CD14-positive monocyte (primary cell): ENCODE results near the gene CLTA. TPM values are rescaled to one million over a fixed set of nuclear protein-coding genes. Genes with fewer than 3 reads are reported as not detected.

Experiments
- DNase-seq, 3 donors: peaks; one replicate each; pipeline ENCODE4 v3.0.0-alpha.2; 2011 to 2022
- H2AFZ ChIP-seq: 2 replicates; pipeline ENCODE4 v1.6.0; 2012; ENCODE audit warnings: mild to moderate bottlenecking, low read depth, low read length, inconsistent platforms; ENCODE audit not compliant: insufficient read depth, poor library complexity, severe bottlenecking
- H3K27ac ChIP-seq, 2 donors: 1 replicate in 1 of 2; 2 replicates in 1 of 2; pipeline ENCODE4 v1.5.1; 2012 to 2013; ENCODE audit warnings: low read length in 2 of 2, control low read depth in 1 of 2, inconsistent platforms in 1 of 2, low read depth in 1 of 2, mild to moderate bottlenecking in 1 of 2
- H3K27me3 ChIP-seq, 2 donors: one replicate each; pipeline versions ENCODE4 v1.6.0 to v1.6.1; 2011 to 2013; ENCODE audit warnings: low read length in 2 of 2; ENCODE audit not compliant: control insufficient read depth in 2 of 2, insufficient read depth in 2 of 2
- H3K36me3 ChIP-seq, 2 donors: replicated peaks in 1 of 2; 1 replicate in 1 of 2; 2 replicates in 1 of 2; pipeline versions ENCODE4 v1.5.1 to v1.6.1; 2012 to 2013; ENCODE audit warnings: low read length in 2 of 2, control low read depth in 1 of 2, inconsistent platforms in 1 of 2, mild to moderate bottlenecking in 1 of 2; ENCODE audit not compliant: insufficient read depth in 2 of 2, control insufficient read depth in 1 of 2
- H3K4me1 ChIP-seq, 2 donors: 1 replicate in 1 of 2; 2 replicates in 1 of 2; pipeline versions ENCODE4 v1.5.1 to v1.6.1; 2012 to 2013; ENCODE audit warnings: low read length in 2 of 2, control low read depth in 1 of 2, inconsistent platforms in 1 of 2, mild to moderate bottlenecking in 1 of 2, moderate library complexity in 1 of 2; ENCODE audit not compliant: insufficient read depth in 2 of 2, control insufficient read depth in 1 of 2
- H3K4me2 ChIP-seq: replicated peaks from 2 replicates; pipeline ENCODE3; 2012; ENCODE audit warnings: low read length, moderate library complexity, mild to moderate bottlenecking; ENCODE audit not compliant: poor library complexity, severe bottlenecking; ENCODE audit errors: extremely low read depth
- H3K4me3 ChIP-seq, 3 experiments: fragments of 200-600 bp in 1 of 3; sonication (generic) in 1 of 3; replicated peaks in 1 of 3; 1 replicate in 2 of 3; 2 replicates in 1 of 3; pipeline ENCODE4 v1.5.1; 2011 to 2013; ENCODE audit warnings: low read length in 3 of 3, mild to moderate bottlenecking in 3 of 3, control low read depth in 2 of 3, low read depth in 2 of 3, inconsistent platforms in 1 of 3, moderate library complexity in 1 of 3
- H3K79me2 ChIP-seq: 2 replicates; pipeline ENCODE4 v1.6.0; 2012; ENCODE audit warnings: mild to moderate bottlenecking, control low read depth, inconsistent platforms, low read length, moderate library complexity; ENCODE audit not compliant: insufficient read depth
- H3K9ac ChIP-seq: 2 replicates; pipeline ENCODE4 v1.6.0; 2017; ENCODE audit warnings: low read length, mild to moderate bottlenecking; ENCODE audit not compliant: insufficient read depth, poor library complexity, severe bottlenecking
- H3K9me3 ChIP-seq, 2 donors: replicated peaks in 1 of 2; 1 replicate in 1 of 2; 2 replicates in 1 of 2; pipeline versions ENCODE4 v1.5.1 to v1.6.1; 2012 to 2013; ENCODE audit warnings: low read length in 2 of 2, control low read depth in 1 of 2; ENCODE audit not compliant: control insufficient read depth in 1 of 2, insufficient read depth in 1 of 2
- H4K20me1 ChIP-seq: 2 replicates; pipeline ENCODE4 v1.6.0; 2012; ENCODE audit warnings: mild to moderate bottlenecking, low read length, control low read depth, moderate library complexity; ENCODE audit not compliant: insufficient read depth
- H3K27ac Mint-ChIP-seq, 7 donors: one replicate each; pipeline ENCODE4 v1.8.0; 2020; ENCODE audit warnings: mild to moderate bottlenecking in 7 of 7, mixed read lengths in 7 of 7, moderate library complexity in 6 of 7, inconsistent platforms in 2 of 7
- H3K27me3 Mint-ChIP-seq, 3 donors: one replicate each; pipeline ENCODE4 v1.8.0; 2021 to 2022; ENCODE audit warnings: low read depth in 3 of 3, mild to moderate bottlenecking in 3 of 3, mixed read lengths in 3 of 3, moderate library complexity in 3 of 3, inconsistent platforms in 1 of 3
- H3K36me3 Mint-ChIP-seq, 2 donors: one replicate each; pipeline ENCODE4 v1.8.0; 2020; ENCODE audit warnings: mixed read lengths in 2 of 2, inconsistent platforms in 1 of 2, mild to moderate bottlenecking in 1 of 2
- H3K4me1 Mint-ChIP-seq: one replicate; pipeline ENCODE4 v1.8.0; 2020; ENCODE audit warnings: mild to moderate bottlenecking, mixed read lengths
- H3K4me3 Mint-ChIP-seq, 2 donors: one replicate each; pipeline ENCODE4 v1.8.0; 2020; ENCODE audit warnings: mild to moderate bottlenecking in 2 of 2, mixed read lengths in 2 of 2, moderate library complexity in 1 of 2
- H3K9me3 Mint-ChIP-seq, 7 donors: one replicate each; pipeline ENCODE4 v1.8.0; 2020 to 2022; ENCODE audit warnings: mixed read lengths in 7 of 7, mild to moderate bottlenecking in 6 of 7, moderate library complexity in 6 of 7, inconsistent platforms in 2 of 7
- CTCF ChIP-seq: fragments of 200-600 bp; IDR thresholded peaks from one replicate; pipeline ENCODE4 v1.8.0; 2022; ENCODE audit warnings: antibody characterized with exemption, mild to moderate bottlenecking
- WGBS: methylation state at CpG from one replicate; pipeline ENCODE4 v1.1.5; 2013; ENCODE audit warnings: missing lambda C conversion rate; ENCODE audit not compliant: insufficient coverage; 5-methylcytosine and 5-hydroxymethylcytosine counted together
- intact Hi-C, 2 donors: fragments of 100-400 bp; cut with micrococcal nuclease; formaldehyde crosslinking; loops; one replicate each; pipeline versions ENCODE4 v1.15.0 to v1.15.1; 2023
- polyA plus RNA-seq, 3 donors: library from polyadenylated mRNA; depleted of rRNA in 1 of 3; unstranded in 2 of 3; stranded (reverse) in 1 of 3; fragments of 300-500 nt in 2 of 3; fragments of >200 nt in 1 of 3; fragmentation: Illumina TruSeq in 2 of 3; gene quantifications; 1 replicate in 2 of 3; 2 replicates in 1 of 3; pipeline ENCODE4 v1.2.3, GENCODE V29; 2012 to 2021

Gene CLTA
- polyA plus RNA-seq, 3 donors, result 85.6 to 262 (median 225) TPM

DNA sequence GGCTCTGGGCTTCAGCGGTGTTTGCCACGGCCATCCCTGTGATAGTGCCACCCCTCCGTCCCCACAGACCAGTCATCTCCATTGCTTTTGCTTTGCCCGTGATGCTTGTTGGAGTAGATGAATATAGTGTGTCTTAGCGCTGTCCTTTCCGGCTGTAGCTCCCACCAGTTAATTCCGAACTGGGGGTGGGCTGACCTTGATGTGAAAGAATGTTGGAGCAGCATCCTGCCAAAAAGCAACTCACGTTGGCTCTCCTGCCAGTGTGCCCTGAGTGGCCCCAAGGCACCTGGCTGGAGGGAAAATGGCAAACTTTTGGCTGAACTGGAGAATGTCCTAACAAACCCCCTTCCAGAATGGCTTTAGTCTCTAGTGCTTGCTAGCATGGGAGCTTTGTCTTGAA lies 20.0 kb downstream of the CLTA start:
- peaks cover 0 to 1% (median 0%) of the 10 kb centered on the region in 3 donors for H3K27me3 Mint-ChIP-seq
- no peak overlapping the region for H3K4me2 ChIP-seq
- H3K4me1 ChIP-seq, result no peaks in the 10 kb centered on the region
- H3K9me3 ChIP-seq, result no peaks in the 10 kb centered on the region
- no peak overlapping the region for H3K9ac ChIP-seq
- no peaks in the 10 kb centered on the region for H3K9me3 Mint-ChIP-seq
- peaks cover 1% of the 10 kb centered on the region for H3K4me1 Mint-ChIP-seq
- no peaks in the 10 kb centered on the region for H3K27me3 ChIP-seq
- peaks cover 82 to 89% of the 10 kb centered on the region in 2 donors for H3K36me3 Mint-ChIP-seq
- no peak overlapping the region for H3K4me3 ChIP-seq
- intact Hi-C loops, result no loop called here
- no peak overlapping the region for H2AFZ ChIP-seq
- no peak for TF ChIP-seq CTCF
- no peak for DNase-seq
- peaks cover 78 to 100% of the 10 kb centered on the region in 2 donors for H3K36me3 ChIP-seq
- no peak overlapping the region for H3K27ac ChIP-seq
- 92% methylated on average over 4 of the region's 8 CpGs for WGBS
- peaks cover 74% of the 10 kb centered on the region for H3K79me2 ChIP-seq
- peak overlapping the region in 3 of 7 donors; percentile 9 to 41 (median 22) for H3K27ac Mint-ChIP-seq
- no peak overlapping the region for H3K4me3 Mint-ChIP-seq
- peaks cover 100% of the 10 kb centered on the region for H4K20me1 ChIP-seq

- Histone ChIP-seq H3K4me2 (no peak overlapping the region), H4K20me1 (peaks cover 97% of the 10 kb centered on the region), H3K36me3 (peaks cover 71 to 98% of the 10 kb centered on the region in 2 donors), H3K27ac (no peak overlapping the region), H2AFZ (no peak overlapping the region), H3K9me3 (no peaks in the 10 kb centered on the region), H3K27me3 (no peaks in the 10 kb centered on the region), H3K4me3 (no peak overlapping the region), H3K9ac (no peak overlapping the region), H3K4me1 (no peaks in the 10 kb centered on the region), H3K79me2 (peaks cover 66% of the 10 kb centered on the region)
- TF ChIP-seq CTCF, result no peak
- H3K9me3 Mint-ChIP-seq, result no peaks in the 10 kb centered on the region
- H3K4me3 Mint-ChIP-seq, result no peak overlapping the region
- H3K27ac Mint-ChIP-seq, result peak overlapping the region in 1 of 7 donors; percentile 59
- H3K4me1 Mint-ChIP-seq, result peaks cover 3% of the 10 kb centered on the region
- peaks cover 78 to 89% of the 10 kb centered on the region in 2 donors for H3K36me3 Mint-ChIP-seq
- peaks cover 0 to 1% (median 0%) of the 10 kb centered on the region in 3 donors for H3K27me3 Mint-ChIP-seq
- intact Hi-C loops, result no loop called here
- no peak for DNase-seq
- 89% methylated on average over 4 of the region's 7 CpGs for WGBS
Measured at GRCh38 chr9:36211510-36211909, 20.8 kb downstream of the CLTA start.
